HG03521 (cell line): Measurements from ENCODE around the gene WNT3A.

Source experiments
- ATAC-seq: cut with Tn5 transposase; IDR thresholded peaks from one replicate; pipeline ENCODE4 v1.9.1; 2021; ENCODE audit warnings: mild to moderate bottlenecking, moderate library complexity; ENCODE audit not compliant: unreplicated experiment

WNT3A gene

GRCh38 chr1:228097333-228098081 is 90.7 kb downstream of the WNT3A start:
- ATAC-seq, result no peak

GRCh38 chr1:228098323-228098931 is 91.6 kb downstream of the WNT3A start:
- ATAC-seq, result no peak

GRCh38 chr1:228099331-228099732 is 92.5 kb downstream of the WNT3A start:
- no peak for ATAC-seq

- ATAC-seq, result no peak
These were observed 94.2 kb downstream of the WNT3A start for GRCh38 chr1:228100822-228101613.

- no peak for ATAC-seq
These were observed 94.8 kb downstream of the WNT3A start for GRCh38 chr1:228101614-228101993.

- peak; percentile 23 for ATAC-seq
These were observed 95.4 kb downstream of the WNT3A start for GRCh38 chr1:228101994-228102790.

- ATAC-seq, result peak; percentile 77
These were observed 96.2 kb downstream of the WNT3A start, which contains the start of gene C1orf35 for GRCh38 chr1:228102791-228103620. Gene C1orf35, minus strand, starts transcription at chr1:228103325. Its CDS starts 98 bp downstream, at chr1:228103227.

GRCh38 chr1:228104526-228105269 is 97.9 kb downstream of the WNT3A start:
- ATAC-seq, result no peak

GRCh38 chr1:228105270-228105995 is 98.6 kb downstream of the WNT3A start:
- ATAC-seq, result no peak

GRCh38 chr1:228105996-228106799 is 99.4 kb downstream of the WNT3A start:
- no peak for ATAC-seq

GRCh38 chr1:228106800-228107054 is 99.9 kb downstream of the WNT3A start:
- ATAC-seq, result no peak

GRCh38 chr1:228107636-228108035 is 100.8 kb downstream of the WNT3A start:
- no peak for ATAC-seq

GRCh38 chr1:228108055-228108690 is 101.4 kb downstream of the WNT3A start:
- ATAC-seq, result no peak

GRCh38 chr1:228108742-228109072 is 101.9 kb downstream of the WNT3A start:
- ATAC-seq, result no peak

- peak; percentile 89 for ATAC-seq
These were observed 102.5 kb downstream of the WNT3A start, which contains the start of gene MRPL55 for GRCh38 chr1:228109073-228109961. Gene MRPL55, minus strand, starts transcription at chr1:228109299. Its CDS starts 1,039 bp downstream, at chr1:228108260.

GRCh38 chr1:228109962-228110488 is 103.2 kb downstream of the WNT3A start:
- no peak for ATAC-seq
